ENCODE results near the gene GNB2.
A peak's percentile ranks its signal among the peaks of the same experiment; 100 is the strongest.
"Not testable (repeated sequence)": the region's sequence is repeated elsewhere in the genome, so short reads cannot be mapped to it uniquely, and the experiment has no call there.

GNB2 gene

GRCh38 chr7:100705320-100705752, 31.8 kb downstream of the GNB2 start:
- peak; percentile 66 for DNase-seq

DNA sequence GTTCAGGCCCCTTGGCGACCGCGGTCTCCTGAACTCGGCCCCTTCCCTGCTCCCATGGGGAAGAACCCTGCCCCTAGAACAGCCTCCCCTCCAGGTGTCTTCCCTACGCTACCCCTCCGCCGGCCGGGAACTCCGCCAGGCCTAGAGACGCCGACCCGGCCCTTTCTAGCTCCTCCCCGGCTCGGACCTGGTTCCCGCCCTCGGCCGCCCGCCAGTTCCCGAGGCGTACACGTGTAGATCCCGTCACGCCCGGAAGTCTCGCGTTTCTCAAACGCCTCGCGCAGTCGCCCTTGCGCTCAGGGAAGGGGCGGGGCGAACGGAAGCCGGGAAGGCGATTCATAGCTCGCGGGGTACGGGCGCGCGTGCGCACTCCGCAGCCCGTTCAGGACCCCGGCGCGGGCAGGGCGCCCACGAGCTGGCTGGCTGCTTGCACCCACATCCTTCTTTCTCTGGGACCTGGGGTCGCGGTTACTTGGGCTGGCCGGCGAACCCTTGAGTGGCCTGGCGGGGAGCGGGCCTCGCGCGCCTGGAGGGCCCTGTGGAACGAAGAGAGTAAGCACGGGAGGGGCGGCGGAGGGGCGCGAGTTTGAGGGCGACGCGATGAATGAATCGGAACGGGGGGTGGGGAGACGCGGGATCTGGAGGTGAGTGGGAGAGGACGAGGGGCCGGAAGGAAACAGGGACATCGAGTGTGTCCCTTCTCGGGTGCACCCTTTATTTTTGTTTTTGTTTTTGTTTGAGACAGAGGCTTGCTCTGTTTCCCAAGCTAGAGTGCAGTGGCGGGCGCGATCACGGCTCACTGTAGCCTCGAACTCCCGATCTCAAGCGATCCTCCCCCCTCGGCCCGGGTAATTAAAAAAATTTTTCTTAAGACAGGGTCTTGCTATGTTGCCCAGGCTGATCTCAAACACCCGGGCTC, 32.5 kb downstream of the GNB2 start, which contains the start of gene POP7:
Gene POP7 (plus strand): TSS at position 369 of the 919 bp plus-strand sequence. CDS start 710 bp downstream, outside the sequence.
- DNase-seq = peak; percentile 97

GRCh38 chr7:100706672-100707311, 33.3 kb downstream of the GNB2 start:
- no peak for DNase-seq

GRCh38 chr7:100708395-100708794, 34.9 kb downstream of the GNB2 start:
- DNase-seq = no peak

DNA sequence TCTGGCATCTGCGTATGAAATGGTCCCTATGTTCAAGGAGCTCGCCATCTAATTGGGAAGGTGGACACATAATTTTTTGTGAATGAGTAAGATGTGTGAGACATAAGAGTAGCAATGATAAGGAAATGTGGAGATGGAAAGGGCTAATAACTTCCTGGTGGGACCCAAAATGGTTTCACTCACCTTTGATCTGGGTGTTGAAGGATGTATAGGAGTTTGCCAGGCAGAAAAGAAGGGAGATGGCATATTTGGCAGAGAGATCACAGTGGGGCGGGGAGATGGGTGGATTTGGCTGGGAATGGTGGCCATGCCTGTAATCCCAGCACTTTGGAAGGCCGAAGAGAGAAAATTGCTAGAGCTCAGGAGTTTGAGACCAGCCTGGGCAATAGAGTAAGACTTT, 36.9 kb downstream of the GNB2 start:
- DNase-seq = no peak

DNA sequence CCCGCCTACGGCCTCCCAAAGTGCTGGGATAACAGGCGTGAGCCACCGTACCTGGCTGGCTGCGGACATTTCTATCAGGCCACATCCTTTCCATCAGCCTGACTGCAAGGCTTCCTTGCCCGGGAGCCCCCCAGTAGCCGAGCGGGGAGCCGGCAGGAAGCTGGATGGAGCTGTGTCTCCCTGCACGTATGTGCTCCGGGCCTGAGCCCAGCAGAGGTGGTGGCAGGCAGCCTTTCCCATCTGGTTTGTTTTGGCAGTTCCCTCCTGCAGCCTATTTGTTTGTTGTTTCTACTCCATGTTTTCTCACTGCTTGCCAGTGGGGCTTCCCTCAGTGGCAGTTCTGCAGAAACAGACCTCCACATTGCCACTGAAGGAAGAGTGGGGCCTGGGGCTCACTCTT, 37.8 kb downstream of the GNB2 start:
- no peak for DNase-seq

- DNase-seq = no peak
Observed at GRCh38 chr7:100714725-100715124, 41.2 kb downstream of the GNB2 start.

DNA sequence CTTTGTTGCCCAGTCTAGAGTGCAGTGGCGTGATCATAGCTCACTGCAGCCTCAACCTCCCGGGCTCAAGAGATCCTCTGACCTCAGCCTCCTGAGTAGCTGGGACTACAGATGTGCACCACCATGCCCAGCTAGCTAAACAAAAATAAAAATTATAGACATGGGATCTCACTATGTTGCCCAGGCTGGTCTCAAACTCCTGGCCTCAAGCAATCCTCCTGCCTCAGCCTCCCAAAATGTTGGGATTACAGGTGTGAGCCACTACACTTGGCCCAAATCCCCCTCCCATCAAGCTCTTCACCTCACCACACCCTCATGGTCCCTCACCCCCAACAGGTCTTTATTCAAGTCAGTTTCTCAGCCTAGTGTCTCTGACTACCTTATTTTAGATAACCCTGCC, 43.5 kb downstream of the GNB2 start:
- not testable (repeated sequence) for DNase-seq

- DNase-seq = no peak
Observed at GRCh38 chr7:100719523-100720278, 46.2 kb downstream of the GNB2 start.

DNA sequence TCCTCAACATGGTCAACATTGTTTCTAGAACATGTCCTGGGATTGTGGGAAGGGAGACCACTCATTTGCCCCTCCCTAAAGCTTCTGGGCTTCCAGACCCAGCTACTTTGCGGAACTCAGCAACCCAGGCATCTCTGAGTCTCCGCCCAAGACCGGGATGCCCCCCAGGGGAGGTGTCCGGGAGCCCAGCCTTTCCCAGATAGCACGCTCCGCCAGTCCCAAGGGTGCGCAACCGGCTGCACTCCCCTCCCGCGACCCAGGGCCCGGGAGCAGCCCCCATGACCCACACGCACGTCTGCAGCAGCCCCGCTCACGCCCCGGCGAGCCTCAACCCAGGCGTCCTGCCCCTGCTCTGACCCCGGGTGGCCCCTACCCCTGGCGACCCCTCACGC, 46.7 kb downstream of the GNB2 start, which contains the start of gene EPO:
Gene EPO (plus strand): TSS at position 190 of the 392 bp plus-strand sequence. CDS start 513 bp downstream, outside the sequence.
- DNase-seq = no peak

DNA sequence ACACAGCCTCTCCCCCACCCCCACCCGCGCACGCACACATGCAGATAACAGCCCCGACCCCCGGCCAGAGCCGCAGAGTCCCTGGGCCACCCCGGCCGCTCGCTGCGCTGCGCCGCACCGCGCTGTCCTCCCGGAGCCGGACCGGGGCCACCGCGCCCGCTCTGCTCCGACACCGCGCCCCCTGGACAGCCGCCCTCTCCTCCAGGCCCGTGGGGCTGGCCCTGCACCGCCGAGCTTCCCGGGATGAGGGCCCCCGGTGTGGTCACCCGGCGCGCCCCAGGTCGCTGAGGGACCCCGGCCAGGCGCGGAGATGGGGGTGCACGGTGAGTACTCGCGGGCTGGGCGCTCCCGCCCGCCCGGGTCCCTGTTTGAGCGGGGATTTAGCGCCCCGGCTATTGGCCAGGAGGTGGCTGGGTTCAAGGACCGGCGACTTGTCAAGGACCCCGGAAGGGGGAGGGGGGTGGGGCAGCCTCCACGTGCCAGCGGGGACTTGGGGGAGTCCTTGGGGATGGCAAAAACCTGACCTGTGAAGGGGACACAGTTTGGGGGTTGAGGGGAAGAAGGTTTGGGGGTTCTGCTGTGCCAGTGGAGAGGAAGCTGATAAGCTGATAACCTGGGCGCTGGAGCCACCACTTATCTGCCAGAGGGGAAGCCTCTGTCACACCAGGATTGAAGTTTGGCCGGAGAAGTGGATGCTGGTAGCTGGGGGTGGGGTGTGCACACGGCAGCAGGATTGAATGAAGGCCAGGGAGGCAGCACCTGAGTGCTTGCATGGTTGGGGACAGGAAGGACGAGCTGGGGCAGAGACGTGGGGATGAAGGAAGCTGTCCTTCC, 47.3 kb downstream of the GNB2 start:
- no peak for DNase-seq

GRCh38 chr7:100721505-100721812, 47.9 kb downstream of the GNB2 start:
- no peak for DNase-seq

DNA sequence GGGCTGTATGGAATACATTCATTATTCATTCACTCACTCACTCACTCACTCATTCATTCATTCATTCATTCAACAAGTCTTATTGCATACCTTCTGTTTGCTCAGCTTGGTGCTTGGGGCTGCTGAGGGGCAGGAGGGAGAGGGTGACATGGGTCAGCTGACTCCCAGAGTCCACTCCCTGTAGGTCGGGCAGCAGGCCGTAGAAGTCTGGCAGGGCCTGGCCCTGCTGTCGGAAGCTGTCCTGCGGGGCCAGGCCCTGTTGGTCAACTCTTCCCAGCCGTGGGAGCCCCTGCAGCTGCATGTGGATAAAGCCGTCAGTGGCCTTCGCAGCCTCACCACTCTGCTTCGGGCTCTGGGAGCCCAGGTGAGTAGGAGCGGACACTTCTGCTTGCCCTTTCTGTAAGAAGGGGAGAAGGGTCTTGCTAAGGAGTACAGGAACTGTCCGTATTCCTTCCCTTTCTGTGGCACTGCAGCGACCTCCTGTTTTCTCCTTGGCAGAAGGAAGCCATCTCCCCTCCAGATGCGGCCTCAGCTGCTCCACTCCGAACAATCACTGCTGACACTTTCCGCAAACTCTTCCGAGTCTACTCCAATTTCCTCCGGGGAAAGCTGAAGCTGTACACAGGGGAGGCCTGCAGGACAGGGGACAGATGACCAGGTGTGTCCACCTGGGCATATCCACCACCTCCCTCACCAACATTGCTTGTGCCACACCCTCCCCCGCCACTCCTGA, 49.1 kb downstream of the GNB2 start:
- DNase-seq = no peak

DNA sequence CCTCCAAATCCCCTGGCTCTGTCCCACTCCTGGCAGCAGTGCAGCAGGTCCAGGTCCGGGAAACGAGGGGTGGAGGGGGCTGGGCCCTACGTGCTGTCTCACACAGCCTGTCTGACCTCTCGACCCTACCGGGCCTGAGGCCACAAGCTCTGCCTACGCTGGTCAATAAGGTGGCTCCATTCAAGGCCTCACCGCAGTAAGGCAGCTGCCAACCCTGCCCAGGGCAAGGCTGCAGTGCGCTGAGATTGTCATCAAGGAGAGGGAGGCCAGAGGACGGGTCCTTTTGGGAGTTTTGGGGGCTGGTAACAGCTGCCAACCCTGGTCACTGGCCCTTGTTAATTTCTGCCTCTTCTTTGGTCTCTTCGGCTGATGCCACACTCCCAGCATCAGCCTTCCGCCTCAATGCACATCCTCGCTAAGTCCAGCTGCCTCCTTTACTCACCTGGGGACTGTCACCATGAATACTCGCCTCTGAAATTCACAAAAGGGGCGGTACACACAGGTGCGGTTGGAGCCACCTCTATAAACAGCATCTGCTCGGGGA, 50.3 kb downstream of the GNB2 start:
- DNase-seq = no peak

DNA sequence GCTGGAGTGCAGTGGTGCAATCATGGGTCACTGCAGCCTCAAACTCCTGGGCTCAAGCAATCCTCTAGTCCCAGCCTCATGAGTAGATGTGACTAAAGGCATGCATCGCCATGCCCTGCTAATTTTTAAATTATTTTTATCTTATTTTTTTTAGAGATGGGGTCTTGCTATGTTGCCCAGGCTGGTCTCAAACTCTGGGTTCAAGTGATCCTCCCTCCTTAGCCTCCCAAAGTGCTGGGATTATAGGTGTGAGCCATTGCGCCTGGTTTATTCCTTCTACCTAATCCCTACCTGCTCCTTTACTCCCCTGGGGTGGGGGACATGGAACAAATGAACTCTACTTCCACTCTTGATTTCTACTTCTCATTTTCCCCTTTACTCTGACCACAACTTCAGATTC, 50.8 kb downstream of the GNB2 start:
- not testable (repeated sequence) for DNase-seq

GRCh38 chr7:100726996-100727761, 53.6 kb downstream of the GNB2 start:
- DNase-seq = no peak

- DNase-seq = no peak
Observed at GRCh38 chr7:100728196-100728595, 54.7 kb downstream of the GNB2 start.
